ES-I3 (cell line): Measurements from ENCODE around the gene EIF4E1B.

Experiments used
- H3K36me3 ChIP-seq: 2 replicates; pipeline ENCODE4 v1.6.1; 2013; ENCODE audit warnings: mild to moderate bottlenecking, low read length, control low read depth, moderate library complexity; ENCODE audit not compliant: insufficient read depth
- H3K4me1 ChIP-seq: 2 replicates; pipeline ENCODE4 v1.6.1; 2013; ENCODE audit warnings: mild to moderate bottlenecking, control low read depth, low read length; ENCODE audit not compliant: insufficient read depth
- H3K9ac ChIP-seq: 2 replicates; pipeline ENCODE4 v1.6.1; 2013; ENCODE audit warnings: low read depth, mild to moderate bottlenecking, low read length, moderate library complexity
- H3K9me3 ChIP-seq: 2 replicates; pipeline ENCODE4 v1.6.1; 2013; ENCODE audit warnings: mild to moderate bottlenecking, low read length, moderate library complexity; ENCODE audit not compliant: control insufficient read depth, insufficient read depth

The EIF4E1B gene

DNA sequence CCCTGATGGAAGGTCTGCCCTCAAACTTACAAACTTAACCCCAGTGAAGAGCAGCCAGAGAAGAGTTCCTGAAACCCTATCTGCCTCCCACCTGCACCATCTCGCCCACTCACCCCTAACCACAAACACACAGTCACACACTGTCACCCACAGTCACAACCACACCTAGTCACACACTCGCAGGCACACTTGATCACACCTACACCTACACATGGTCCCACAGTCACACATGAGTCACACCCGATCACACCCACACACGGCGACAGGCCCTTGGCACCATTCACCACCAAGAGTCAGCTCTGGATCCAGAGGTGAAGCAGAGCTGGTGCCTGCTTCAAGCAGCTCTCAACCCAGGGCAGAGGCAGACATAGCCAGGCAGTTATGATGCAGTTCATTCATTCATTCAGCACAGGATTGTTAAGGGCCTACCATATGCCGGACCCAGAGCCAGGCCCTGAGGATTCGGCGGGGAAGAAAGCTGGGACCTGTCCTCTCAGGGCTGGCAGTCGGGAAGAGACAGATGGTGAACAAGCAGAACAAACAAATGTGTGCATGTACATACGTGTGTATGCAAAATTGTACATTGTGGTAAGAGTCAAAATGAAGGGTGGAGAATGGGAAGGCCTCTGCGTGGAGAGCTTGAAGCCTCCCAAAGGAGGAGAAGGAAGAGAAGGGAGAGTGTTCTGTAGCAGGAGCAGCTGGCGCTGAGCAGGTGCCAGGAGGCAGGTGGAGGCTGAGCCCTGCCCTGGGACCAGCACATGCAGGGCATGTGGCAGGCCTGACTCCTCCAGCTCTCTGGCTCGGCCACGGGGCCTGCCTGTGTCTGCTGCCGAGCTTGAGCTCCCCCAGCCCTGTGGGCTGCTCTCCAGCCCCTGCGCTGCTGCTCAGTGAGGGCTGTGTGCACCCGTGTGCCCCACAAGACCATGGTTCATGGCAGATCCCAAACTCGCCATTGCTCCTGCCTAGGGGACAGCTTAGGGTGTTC lies 23.2 kb downstream of the EIF4E1B start:
- Histone ChIP-seq H3K4me1 (no peaks in the 10 kb centered on the region), H3K9ac (no peak overlapping the region), H3K36me3 (no peaks in the 10 kb centered on the region; the same call in 1 of the 2 replicates), H3K9me3 (no peaks in the 10 kb centered on the region)

DNA sequence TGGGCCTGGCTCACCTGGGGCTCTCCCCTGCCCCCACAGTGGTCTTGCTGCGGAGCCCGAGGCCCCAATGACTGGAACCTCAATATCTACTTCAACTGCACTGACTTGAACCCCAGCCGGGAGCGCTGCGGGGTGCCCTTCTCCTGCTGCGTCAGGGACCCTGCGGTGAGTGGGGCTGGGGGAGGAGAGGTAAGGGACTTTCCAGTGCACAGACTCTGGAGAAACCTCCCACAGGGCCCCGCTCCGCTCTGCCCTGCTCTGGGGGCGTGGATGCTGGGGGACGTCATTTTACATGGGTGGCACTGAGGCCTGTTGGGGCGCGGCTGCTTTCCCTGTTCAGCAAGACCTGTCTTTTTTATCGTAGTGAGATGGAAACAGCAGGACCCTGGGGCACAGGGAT lies 24.4 kb downstream of the EIF4E1B start:
- H3K9ac ChIP-seq: no peak overlapping the region
- H3K9me3 ChIP-seq: no peaks in the 10 kb centered on the region
- no peaks in the 10 kb centered on the region; the same call in 1 of the 2 replicates for H3K36me3 ChIP-seq
- no peaks in the 10 kb centered on the region for H3K4me1 ChIP-seq

DNA sequence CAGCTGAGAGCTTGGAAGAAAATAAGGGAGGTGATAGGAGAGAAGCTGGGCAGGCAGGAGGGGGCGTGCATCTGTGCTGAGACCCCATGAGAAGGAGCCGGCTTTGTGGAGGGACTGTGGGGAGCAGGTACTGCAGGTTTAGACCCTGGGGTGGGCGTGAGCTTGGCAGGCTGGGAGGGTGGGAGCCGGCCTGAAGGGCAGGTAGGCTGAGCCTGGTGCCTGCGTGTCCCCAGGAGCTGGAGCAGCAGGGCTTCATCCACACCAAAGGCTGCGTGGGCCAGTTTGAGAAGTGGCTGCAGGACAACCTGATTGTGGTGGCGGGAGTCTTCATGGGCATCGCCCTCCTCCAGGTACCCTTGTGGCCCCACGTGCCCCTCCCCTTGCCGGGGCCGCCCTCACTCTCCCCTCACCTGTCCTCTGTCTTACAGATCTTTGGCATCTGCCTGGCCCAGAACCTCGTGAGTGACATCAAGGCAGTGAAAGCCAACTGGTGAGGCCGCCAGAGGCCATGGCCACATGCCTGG lies 26.1 kb downstream of the EIF4E1B start:
- no peaks in the 10 kb centered on the region for H3K9me3 ChIP-seq
- no peaks in the 10 kb centered on the region; the same call in 1 of the 2 replicates for H3K4me1 ChIP-seq
- no peak overlapping the region for H3K9ac ChIP-seq
- H3K36me3 ChIP-seq: no peaks in the 10 kb centered on the region; the same call in 1 of the 2 replicates

DNA sequence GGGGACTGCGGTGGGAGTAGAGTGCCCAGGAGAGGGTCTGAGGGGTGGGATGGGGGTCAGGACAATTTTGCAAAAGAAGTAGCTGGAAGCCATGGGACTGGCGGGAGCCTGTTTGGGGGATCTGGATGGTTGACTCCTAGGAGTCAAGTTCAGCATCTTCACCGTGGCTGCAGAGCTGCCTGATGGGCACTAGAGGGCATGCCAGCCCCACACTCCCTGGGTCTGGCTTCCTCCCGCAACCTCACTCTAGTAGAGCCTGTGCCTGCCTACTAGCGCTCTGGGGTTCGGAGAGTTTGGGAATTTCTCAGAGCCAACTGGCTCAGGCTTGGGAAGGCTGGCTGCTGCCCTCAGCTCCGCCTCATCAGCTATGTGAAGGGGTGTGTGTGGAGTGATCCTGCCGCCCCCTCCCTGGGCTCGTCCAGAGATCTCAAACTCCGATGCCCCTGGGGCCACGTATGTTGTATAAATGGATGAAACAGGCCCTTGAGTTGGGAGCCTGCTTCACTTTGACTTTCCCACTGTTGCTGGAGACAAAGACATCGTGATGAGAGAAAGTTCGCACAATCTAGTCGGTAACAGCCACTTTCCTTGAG lies 27.6 kb downstream of the EIF4E1B start:
- Histone ChIP-seq H3K4me1 (no peaks in the 10 kb centered on the region; the same call in 1 of the 2 replicates), H3K9ac (no peak overlapping the region), H3K36me3 (no peaks in the 10 kb centered on the region), H3K9me3 (no peaks in the 10 kb centered on the region)

DNA sequence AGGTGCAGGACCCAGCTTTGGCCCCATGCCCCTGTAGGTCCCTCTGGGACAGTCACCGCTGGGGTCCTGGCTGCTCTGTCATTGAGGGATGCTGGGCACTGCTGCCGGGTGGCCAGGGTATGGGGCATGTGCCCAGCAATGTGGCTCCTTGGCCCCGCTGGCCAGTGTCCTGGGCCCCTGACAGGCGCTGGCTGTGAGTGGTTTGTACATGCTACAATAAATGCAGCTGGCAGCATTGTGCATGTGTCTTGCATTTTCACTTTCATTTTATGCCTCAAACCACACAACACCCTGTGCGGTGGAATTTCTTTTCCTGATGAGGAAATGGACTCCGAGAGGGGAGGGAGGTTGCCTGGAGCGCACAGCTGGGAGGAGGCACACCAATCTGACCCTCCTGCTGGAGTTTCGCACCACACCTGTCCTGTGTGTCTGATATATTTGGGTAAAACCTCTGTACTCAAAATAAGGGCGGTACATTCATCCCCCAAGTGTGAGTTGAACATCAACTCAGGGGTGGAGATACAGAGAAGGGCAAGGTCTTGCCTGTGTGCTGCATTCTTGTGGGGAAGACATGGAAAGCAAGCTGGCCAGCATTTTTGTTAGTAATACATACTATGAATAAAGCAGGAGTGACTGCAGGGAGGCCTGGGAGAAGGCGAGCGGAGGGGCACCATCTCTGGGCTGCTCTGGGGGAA lies 28.5 kb downstream of the EIF4E1B start:
- Histone ChIP-seq H3K9ac (no peak overlapping the region), H3K9me3 (no peaks in the 10 kb centered on the region), H3K4me1 (no peaks in the 10 kb centered on the region; the same call in 1 of the 2 replicates), H3K36me3 (no peaks in the 10 kb centered on the region)

DNA sequence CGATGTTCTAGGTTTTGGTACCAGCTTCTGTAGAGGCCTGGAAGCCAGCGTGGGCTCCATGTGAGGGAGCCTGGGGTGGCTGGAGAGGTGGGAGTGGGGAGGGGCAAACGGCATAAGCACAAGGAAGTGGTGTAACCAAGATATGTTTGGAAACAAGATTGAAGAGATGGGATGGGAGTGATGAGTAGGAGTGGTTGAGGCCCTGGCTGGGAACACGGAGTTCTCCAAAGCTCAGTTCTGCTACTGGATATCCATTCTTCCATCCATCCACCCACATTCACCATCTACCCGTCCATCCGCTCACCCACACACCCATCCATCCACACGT lies 29.0 kb downstream of the EIF4E1B start:
- Histone ChIP-seq H3K36me3 (no peaks in the 10 kb centered on the region), H3K4me1 (no peaks in the 10 kb centered on the region; the same call in 1 of the 2 replicates), H3K9me3 (no peaks in the 10 kb centered on the region), H3K9ac (no peak overlapping the region)

DNA sequence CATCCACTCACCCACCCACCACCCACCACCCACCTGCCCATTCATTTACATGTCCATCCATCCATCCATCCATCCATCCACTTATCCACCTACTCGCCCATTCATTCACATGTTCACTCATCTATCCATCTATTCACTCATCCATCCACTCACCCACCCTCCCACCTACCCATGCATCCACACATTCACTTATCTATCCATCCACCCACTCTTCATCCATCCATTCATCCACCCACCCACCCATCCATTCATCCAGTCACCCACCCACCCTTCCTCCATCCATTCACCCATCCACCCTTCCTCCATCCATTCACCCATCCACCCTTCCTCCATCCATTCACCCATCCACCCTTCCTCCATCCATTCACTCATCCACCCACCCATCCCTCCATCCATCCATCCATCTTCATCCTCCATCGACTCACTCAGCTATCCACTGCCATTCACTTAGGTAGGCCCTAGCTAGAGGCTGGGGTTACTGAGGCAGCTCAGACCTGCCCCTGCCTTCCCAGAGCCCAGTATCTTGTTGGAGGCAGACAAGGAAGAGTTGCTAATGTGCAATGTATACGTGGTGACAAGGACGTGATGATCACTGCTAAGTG lies 29.5 kb downstream of the EIF4E1B start:
- Histone ChIP-seq H3K36me3 (no peaks in the 10 kb centered on the region), H3K9ac (no peak overlapping the region), H3K4me1 (no peaks in the 10 kb centered on the region; the same call in 1 of the 2 replicates), H3K9me3 (no peaks in the 10 kb centered on the region)

DNA sequence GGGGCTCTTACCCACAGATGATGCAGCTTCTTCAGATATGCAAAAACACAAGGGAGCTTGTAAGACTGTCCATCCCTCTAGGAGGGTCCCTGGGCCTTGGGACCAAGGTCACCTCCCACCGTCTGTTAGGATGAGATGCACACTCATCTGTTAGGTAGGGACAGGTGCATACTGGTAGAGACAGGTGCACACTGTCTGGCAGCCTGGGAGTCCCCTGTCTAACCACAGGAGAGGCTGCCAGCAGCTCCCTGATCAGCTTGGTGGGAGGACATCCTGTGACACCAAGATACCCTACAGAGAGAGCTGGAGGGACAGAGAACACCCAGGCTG lies 30.0 kb downstream of the EIF4E1B start:
- no peaks in the 10 kb centered on the region; the same call in 1 of the 2 replicates for H3K4me1 ChIP-seq

DNA sequence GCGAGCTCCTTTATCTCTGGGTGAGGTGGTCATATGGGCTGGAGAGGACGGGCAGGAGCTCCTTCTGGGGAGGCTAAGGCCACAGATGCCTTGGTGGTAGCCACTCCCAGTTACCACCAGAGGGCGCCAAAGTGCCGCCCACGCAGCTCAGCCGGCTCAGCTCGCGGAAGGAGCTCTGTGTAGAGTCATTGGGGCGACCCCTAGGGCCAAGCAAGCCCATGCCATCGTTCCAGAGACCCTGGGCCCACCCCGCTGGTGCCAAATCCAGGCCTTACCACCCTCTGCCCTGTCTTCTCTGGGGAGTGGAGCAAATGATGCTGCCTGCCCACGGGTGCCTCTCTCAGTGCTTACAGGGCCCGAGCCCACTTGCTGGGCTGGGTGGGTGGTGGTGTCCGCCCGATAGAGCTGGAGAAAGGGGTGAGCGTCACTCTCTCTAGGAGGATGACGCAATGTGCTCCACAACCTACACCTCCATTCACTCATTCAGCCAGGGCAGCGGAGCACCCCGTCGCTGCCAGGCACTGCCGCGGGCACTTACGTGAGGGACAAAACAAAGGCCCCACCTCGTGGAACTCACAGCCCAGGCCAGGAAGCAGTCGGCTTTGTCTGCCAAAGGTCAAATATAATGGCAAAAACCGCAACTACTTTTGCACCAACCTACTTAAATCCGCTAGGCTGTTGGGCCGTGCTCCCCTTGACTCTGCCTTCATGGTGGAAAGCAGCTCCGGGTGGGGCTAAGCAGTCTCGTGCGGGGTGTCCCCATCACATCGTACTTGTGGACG lies 30.6 kb downstream of the EIF4E1B start:
- no peak overlapping the region for H3K9ac ChIP-seq
- H3K9me3 ChIP-seq: no peaks in the 10 kb centered on the region
- no peaks in the 10 kb centered on the region; the same call in 1 of the 2 replicates for H3K4me1 ChIP-seq
- H3K36me3 ChIP-seq: no peaks in the 10 kb centered on the region

More for the DNA sequence above, 30.0 kb downstream of the EIF4E1B start:
- no peaks in the 10 kb centered on the region for H3K9me3 ChIP-seq
- H3K36me3 ChIP-seq: no peaks in the 10 kb centered on the region
- H3K9ac ChIP-seq: no peak overlapping the region

DNA sequence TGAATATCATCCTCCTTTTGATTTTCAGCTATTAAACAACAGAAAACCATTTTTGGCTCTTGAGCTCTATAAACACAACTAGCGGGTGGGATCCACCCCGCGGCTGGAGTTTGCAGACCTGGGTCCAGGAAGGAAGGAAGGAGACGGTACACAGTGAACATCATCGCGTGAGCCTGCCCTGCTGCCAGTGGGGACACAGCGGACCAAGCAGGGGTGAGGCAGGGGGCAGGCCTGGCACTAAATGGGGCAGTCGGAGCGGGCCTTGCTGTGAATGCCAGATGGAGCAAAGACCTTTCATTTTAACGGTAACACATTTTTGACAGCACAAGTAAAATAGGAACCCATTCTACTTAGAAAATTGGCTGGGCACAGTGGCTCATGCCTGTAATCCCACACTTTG lies 31.2 kb downstream of the EIF4E1B start:
- no peak overlapping the region for H3K9ac ChIP-seq
- no peaks in the 10 kb centered on the region; the same call in 1 of the 2 replicates for H3K4me1 ChIP-seq
- H3K36me3 ChIP-seq: no peaks in the 10 kb centered on the region
- no peaks in the 10 kb centered on the region for H3K9me3 ChIP-seq

DNA sequence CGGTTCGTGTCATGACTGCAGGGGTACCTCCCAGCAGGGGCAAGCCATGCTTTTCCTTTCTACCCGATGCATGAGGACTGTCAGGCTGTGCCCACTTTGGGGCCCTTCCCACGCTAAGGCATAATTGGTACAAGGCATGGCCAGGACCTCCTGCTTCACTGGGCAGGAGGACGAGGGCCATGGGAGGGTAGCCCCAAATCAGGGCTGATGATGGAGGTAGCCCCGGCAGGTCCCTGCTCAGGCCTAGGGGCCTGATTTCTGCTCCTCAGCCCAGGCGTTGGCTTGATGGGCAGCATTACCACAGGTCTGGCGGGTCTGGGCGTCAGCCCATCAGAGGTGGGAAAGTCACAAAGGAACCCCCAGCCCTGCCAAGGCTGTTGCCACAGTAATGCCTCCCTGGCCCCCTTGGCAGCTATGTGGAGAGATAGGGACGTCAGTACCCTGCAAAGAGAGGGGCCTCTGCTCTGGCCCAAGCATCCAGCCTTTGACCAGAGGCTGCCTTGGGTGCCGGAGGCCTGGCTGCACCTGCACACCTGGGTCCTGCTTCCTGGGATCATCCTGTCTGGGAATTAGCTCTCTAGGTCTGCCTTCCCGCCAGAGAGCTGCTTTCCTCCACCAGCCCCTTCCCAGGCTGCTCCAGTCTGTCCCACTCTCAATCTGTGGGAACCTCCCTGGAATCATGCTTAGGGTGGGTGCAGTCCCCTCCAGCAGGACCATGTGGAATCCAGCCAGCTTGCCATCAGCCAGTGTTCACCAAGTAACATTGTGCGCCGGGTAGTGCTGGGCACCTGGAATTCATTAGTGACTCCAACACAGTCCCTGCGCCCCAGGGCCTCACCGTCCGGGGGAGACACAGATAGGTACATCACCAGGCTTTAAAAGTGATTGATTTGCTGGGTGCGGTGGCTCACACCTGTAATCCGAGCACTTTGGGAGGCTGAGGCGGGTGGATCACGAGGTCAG lies 32.2 kb downstream of the EIF4E1B start:
- no peaks in the 10 kb centered on the region; the same call in 1 of the 2 replicates for H3K4me1 ChIP-seq
- no peaks in the 10 kb centered on the region for H3K36me3 ChIP-seq

DNA sequence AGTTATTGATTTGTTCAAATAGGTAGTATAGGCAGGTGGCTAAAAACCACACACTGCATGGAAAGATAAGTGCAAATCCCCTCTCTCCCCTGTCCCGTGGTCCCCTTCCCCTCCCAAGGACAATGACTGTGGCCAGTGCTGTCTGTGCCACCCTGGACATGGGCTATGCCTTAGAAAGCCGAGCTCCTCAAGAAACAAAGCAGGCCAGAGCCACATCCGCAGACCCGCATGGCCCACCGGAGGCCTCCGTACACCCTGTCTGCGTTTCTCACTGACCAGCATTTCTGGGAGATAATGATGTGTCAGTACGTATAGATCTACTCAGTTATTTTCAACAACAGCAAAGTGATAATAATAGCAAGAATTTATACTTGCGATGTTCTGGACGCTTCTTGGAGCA lies 33.1 kb downstream of the EIF4E1B start:
- Histone ChIP-seq H3K9me3 (no peaks in the 10 kb centered on the region), H3K9ac (no peak overlapping the region), H3K36me3 (no peaks in the 10 kb centered on the region), H3K4me1 (no peaks in the 10 kb centered on the region; the same call in 1 of the 2 replicates)

More for the DNA sequence above, 32.2 kb downstream of the EIF4E1B start:
- Histone ChIP-seq H3K9me3 (no peaks in the 10 kb centered on the region), H3K9ac (no peak overlapping the region)
